ENCODE results near the gene L3MBTL2.

L3MBTL2 gene

DNA sequence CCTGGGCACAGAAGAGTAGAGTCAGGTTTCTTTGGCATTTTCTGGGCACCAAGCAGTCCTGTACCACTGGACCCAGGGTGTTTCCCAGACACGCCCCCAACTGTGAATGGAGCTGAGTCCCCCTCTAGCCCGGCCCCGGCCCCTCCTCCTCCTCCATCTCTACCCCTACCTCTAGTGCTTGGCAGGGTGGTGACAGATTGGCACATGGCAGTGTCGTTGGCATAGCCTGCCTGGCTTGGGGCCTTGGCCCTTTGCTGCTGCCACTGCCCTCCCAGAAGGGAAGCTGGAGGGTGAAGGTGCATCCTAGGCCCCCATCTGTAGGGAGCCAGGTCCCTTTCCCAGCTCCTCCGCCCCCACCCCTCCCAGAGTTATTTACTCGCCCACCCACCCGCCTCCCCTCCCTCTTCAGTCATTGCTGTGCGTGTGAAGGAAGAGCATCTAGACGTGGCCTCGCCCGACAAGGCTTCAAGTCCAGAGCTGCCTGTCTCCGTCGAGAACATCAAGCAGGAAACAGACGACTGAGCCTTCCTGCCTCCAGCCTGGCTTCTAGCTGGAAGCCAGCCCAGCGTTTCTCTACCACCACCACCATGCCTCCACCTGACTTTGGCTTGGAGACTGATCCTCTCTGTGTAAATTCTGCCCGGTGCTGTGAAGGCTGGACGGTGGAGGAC is 24.8 kb downstream of the L3MBTL2 start:
- H3K27ac ChIP-seq = no peak overlapping the region
- TF ChIP-seq, protein P1, sequence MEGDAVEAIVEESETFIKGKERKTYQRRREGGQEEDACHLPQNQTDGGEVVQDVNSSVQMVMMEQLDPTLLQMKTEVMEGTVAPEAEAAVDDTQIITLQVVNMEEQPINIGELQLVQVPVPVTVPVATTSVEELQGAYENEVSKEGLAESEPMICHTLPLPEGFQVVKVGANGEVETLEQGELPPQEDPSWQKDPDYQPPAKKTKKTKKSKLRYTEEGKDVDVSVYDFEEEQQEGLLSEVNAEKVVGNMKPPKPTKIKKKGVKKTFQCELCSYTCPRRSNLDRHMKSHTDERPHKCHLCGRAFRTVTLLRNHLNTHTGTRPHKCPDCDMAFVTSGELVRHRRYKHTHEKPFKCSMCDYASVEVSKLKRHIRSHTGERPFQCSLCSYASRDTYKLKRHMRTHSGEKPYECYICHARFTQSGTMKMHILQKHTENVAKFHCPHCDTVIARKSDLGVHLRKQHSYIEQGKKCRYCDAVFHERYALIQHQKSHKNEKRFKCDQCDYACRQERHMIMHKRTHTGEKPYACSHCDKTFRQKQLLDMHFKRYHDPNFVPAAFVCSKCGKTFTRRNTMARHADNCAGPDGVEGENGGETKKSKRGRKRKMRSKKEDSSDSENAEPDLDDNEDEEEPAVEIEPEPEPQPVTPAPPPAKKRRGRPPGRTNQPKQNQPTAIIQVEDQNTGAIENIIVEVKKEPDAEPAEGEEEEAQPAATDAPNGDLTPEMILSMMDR (conservative IDR thresholded peaks at IDR 0.05) = no peak

DNA sequence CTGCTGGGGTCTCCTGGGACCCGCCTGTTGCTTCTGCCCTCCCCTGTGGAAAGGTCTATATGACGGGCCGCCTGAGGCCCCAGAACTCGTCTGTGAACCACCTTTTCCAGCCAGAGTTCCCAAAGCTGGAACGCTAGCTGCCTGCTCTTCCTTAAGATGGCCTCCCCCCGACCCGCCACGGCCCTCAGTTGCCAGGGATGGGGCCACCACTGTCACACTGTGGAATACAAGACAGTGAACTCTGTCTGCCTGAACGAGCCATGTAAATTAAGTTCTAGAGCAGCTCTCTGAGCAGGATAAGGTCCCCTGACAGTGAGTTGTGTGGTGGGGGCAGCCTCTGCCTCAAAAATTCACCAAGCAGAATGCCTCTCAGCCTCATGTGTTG is 25.3 kb downstream of the L3MBTL2 start:
- H3K27ac ChIP-seq = no peak overlapping the region
- TF ChIP-seq, protein P1 (conservative IDR thresholded peaks at IDR 0.05) = no peak

DNA sequence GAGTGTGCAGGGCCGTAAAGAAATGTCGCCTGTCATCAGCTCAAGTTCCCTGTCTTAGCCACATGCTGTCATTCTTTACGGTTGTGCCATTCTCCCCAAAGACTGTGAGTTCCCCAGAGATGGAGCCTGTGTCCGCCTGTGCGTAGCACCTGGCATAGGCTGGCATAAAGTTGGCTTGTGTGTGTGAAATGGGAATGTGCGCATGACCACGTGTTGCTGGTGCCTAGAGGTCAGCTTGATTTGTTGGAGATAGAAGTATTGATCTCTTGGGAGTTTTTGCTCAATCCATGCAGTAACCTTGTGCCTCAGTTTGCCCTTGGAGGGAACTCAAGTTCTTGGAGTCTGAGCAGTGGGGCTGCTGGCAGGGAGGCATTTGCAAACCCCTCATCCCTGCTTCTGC is 26.3 kb downstream of the L3MBTL2 start:
- H3K27ac ChIP-seq = no peak overlapping the region
- TF ChIP-seq, protein P1 (conservative IDR thresholded peaks at IDR 0.05) = no peak

DNA sequence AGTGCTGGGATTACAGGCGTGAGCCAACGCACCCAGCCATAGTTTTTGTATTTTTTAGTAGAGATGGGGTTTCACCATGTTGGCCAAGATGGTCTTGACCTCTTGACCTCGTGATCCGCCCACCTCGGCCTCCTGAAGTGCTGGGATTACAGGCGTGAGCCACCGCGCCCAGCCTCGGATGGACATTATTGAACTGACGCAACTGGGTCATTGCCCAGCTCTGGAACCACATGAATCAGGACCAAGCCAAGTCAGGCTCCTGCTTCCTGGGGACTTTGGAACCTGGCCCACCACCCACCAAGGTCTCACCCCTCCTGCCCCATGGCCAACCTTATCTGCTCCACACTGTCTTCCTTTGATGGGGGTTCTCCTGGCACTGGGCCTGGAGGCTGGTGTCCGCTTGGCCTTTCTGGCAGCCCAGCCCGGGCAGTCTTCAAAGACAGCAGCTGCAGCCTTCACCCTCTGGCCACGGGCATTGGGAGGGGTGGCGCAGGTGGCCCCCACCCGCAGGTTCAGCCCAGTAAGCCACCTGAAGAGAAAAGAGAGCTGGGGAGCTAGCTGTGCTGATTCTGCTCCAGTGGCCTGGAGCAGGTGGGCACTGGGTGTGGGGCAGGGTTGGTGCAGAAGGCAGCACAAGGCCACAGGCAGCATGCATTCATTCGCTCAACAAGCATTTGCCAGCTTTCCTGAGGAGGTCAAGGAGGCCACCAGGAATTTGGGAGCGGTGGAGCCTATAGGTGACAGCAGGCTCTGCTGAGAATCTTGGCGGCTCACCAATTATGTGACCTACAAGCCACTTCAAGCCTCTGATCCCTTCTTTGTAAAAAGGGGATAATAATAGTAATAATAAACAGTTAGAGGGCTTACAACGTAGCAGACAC is 29.9 kb downstream of the L3MBTL2 start:
- H3K27ac ChIP-seq = no peak overlapping the region
- TF ChIP-seq, protein P1 (conservative IDR thresholded peaks at IDR 0.05) = no peak

DNA sequence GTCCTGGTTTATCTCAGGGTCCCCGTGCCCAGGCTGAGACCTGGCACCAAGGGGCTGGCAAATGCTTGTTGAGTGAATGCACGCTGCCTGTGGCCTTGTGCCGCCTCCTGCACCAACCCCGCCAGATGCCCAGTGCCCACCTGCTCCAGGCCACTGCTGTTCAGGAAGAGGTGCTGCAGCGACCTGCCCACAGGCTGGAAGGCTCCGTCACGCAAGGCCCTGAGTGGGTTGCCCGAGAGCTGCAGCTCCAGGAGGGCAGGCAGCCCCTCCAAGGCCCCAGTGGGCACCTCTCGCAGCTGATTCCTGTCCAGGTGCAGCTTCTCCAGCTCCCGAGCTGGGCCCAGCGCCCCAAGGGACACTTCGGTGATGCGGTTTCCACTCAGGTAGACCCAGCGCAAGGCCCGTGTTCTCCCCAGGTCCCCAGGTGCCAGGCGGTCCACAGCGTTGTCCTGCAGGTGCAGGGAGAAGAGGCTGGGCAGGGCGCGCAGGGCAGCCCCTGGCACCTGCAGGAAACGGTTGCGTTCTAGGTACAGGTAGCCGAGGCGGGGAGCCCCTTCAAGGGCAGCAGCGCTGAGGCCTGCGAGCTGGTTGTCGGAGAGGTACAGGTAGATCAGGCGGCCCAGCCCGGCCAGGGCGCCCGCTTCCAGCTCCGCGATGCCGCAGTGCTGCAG is 32.1 kb downstream of the L3MBTL2 start:
- peak overlapping the region; percentile 88 for H3K27ac ChIP-seq
- TF ChIP-seq, protein P1 (conservative IDR thresholded peaks at IDR 0.05) = no peak

DNA sequence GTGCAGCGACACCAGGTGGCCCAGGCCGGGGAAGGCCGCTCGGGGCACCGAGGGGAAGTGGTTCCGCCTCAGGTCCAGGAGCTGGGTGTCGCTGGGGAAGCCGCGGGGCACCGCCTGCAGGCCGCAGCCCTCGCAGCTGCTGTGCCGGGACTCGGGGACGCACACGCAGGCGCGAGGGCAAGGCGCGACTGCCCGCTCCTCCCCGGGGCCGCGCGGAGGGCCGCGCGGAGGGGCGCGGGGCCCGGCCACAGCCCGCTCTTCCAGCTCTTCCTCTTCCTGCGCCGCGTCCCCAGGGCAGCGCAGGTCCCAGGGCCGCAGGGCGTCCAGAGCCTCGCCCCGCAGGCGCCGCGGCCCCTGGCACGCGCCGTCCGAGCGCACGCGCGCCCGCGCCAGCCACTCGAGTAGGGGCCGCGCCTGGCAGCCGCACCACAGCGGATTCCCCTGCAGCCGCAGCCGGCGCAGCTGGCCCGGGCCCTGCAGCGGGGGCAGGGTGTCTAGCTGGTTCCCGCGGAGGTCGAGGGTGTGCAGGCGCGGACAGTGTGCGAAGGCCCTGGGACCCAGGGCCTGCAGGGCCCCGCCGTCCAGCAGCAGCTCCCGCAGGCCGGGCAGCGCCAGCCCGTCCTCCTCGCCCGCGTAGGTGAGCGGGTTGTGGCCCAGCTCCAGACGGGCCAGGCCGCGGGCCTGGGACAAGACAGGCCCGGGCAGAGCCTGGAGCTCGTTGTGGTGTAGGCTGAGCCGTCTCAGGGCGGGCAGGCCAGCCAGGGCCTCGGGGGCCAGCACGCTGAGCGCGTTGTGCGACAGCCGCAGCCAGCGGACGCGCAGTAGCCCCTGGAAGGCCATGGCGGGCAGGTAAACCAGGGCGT is 32.8 kb downstream of the L3MBTL2 start:
- peak overlapping the region; percentile 88 for H3K27ac ChIP-seq
- TF ChIP-seq, protein P1 (conservative IDR thresholded peaks at IDR 0.05) = peak; percentile 86

All from VCaP (cell line).